Endothelial cell of umbilical vein (primary cell): Measurements from ENCODE around the gene TNRC6C. TPM values are rescaled to one million over a fixed set of nuclear protein-coding genes. Genes with fewer than 3 reads are reported as not detected.

Source experiments
- BruUV-seq: library from RNA; stranded (reverse); fragments of 400-500 nt; replicated peaks from 2 replicates; lab custom pipeline; 2021; lab: Mats Ljungman, UMichigan
- CTCF ChIA-PET: fragments of 300-600, 350-600 bp; sonication (Branson Sonifier 250); formaldehyde crosslinking; loops from one replicate; lab custom pipeline; 2021; ENCODE audit warnings: antibody characterized with exemption, inconsistent platforms; lab: Charles Lee
- POLR2A ChIA-PET: fragments of 300-600, 350-600 bp; sonication (Branson Sonifier 250); formaldehyde crosslinking; loops from one replicate; lab custom pipeline; 2021; ENCODE audit warnings: antibody characterized with exemption, inconsistent platforms; lab: Charles Lee
- DNase-seq: peaks from one replicate; pipeline ENCODE4 v3.0.0-alpha.2; 2011; ENCODE audit warnings: low read depth, low spot score
- FAIRE-seq: peaks from 2 replicates; lab custom pipeline; 2011; peaks lifted over from hg19 to GRCh38; lab: Jason Lieb, UNC
- H2AFZ ChIP-seq: 2 replicates; pipeline ENCODE4 v1.6.0; 2012; ENCODE audit warnings: low read depth, low read length, control low read depth, inconsistent platforms
- H3K27ac ChIP-seq: 2 replicates; pipeline ENCODE4 v1.5.1; 2011; ENCODE audit warnings: low read depth, mild to moderate bottlenecking, control low read depth, low read length, moderate library complexity; ENCODE audit not compliant: insufficient read depth
- H3K27me3 ChIP-seq, 2 experiments: 2 replicates each; pipeline versions ENCODE4 v1.6.0 to v1.6.1; 2011; ENCODE audit warnings: low read length in 2 of 2, mixed read lengths in 1 of 2; ENCODE audit not compliant: control insufficient read depth in 2 of 2, insufficient read depth in 2 of 2
- H3K36me3 ChIP-seq, 2 experiments: 2 replicates in 1 of 2; 3 replicates in 1 of 2; pipeline ENCODE4 v1.5.1; 2011; ENCODE audit warnings: low read length in 2 of 2, mild to moderate bottlenecking in 1 of 2, moderate library complexity in 1 of 2; ENCODE audit not compliant: control insufficient read depth in 2 of 2, insufficient read depth in 2 of 2; ENCODE audit errors: extremely low read depth in 1 of 2
- H3K4me1 ChIP-seq: 3 replicates; pipeline ENCODE4 v1.5.1; 2011; ENCODE audit warnings: mild to moderate bottlenecking, low read length; ENCODE audit not compliant: control insufficient read depth, insufficient read depth; ENCODE audit errors: extremely low read depth
- H3K4me2 ChIP-seq: 2 replicates; pipeline ENCODE4 v1.6.1; 2011; ENCODE audit warnings: low read length, control low read depth, mixed read lengths; ENCODE audit not compliant: insufficient read depth
- H3K4me3 ChIP-seq, 3 experiments: fragments of 200-600 bp in 1 of 3; sonication (generic), shearing (Covaris generic) in 1 of 3; replicated peaks in 1 of 3; 2 replicates each; pipeline ENCODE4 v1.5.1; 2011 to 2016; ENCODE audit warnings: control low read depth in 3 of 3, low read length in 3 of 3, mild to moderate bottlenecking in 2 of 3, inconsistent platforms in 1 of 3, low read depth in 1 of 3, moderate library complexity in 1 of 3; ENCODE audit not compliant: insufficient read depth in 1 of 3
- H3K79me2 ChIP-seq: 2 replicates; pipeline ENCODE4 v1.6.0; 2012; ENCODE audit warnings: low read length, inconsistent platforms; ENCODE audit not compliant: control insufficient read depth, insufficient read depth
- H3K9ac ChIP-seq: replicated peaks from 2 replicates; pipeline ENCODE3; 2011; ENCODE audit warnings: low read length, control low read depth; ENCODE audit not compliant: insufficient read depth; ENCODE audit errors: extremely low read depth
- H3K9me1 ChIP-seq: replicated peaks from 3 replicates; pipeline ENCODE4 v1.6.0; 2011; ENCODE audit warnings: mild to moderate bottlenecking, low read length; ENCODE audit not compliant: control insufficient read depth, insufficient read depth; ENCODE audit errors: extremely low read depth
- H3K9me3 ChIP-seq: replicated peaks from 2 replicates; pipeline ENCODE4 v1.5.1; 2012; ENCODE audit warnings: low read length, inconsistent platforms; ENCODE audit not compliant: control insufficient read depth, insufficient read depth
- H4K20me1 ChIP-seq: replicated peaks from 2 replicates; pipeline ENCODE3; 2011; ENCODE audit warnings: mild to moderate bottlenecking, low read length; ENCODE audit not compliant: control insufficient read depth, insufficient read depth; ENCODE audit errors: extremely low read depth
- CTCF ChIP-seq, 2 donors: IDR thresholded peaks; 1 replicate in 1 of 2; 2 replicates in 1 of 2; pipeline ENCODE4 v1.5.1; 2011; ENCODE audit warnings: low read length in 2 of 2, mild to moderate bottlenecking in 2 of 2, moderate library complexity in 2 of 2, control low read depth in 1 of 2, inconsistent platforms in 1 of 2, low read depth in 1 of 2; ENCODE audit not compliant: insufficient read depth in 1 of 2; ENCODE audit errors: extremely low read depth in 1 of 2
- EZH2 ChIP-seq: IDR thresholded peaks from 2 replicates; pipeline ENCODE4 v1.6.1; 2012; ENCODE audit warnings: borderline replicate concordance, low read depth, mild to moderate bottlenecking, moderate library complexity, low read length, inconsistent platforms; ENCODE audit not compliant: severe bottlenecking
- FOS ChIP-seq: IDR thresholded peaks from 2 replicates; pipeline ENCODE4 v1.6.1; 2011; ENCODE audit warnings: mild to moderate bottlenecking, low read length, moderate library complexity, borderline replicate concordance; ENCODE audit not compliant: insufficient read depth
- GATA2 ChIP-seq: IDR thresholded peaks from 2 replicates; pipeline ENCODE4 v1.7.0; 2011; ENCODE audit warnings: low read depth, mild to moderate bottlenecking, moderate library complexity, mixed read lengths, low read length; ENCODE audit not compliant: insufficient read length, insufficient read depth
- JUN ChIP-seq: IDR thresholded peaks from 2 replicates; pipeline ENCODE4 v1.6.1; 2011; ENCODE audit warnings: borderline replicate concordance, low read depth; ENCODE audit not compliant: insufficient read length, insufficient read depth
- MAX ChIP-seq: IDR thresholded peaks from 2 replicates; pipeline ENCODE4 v1.6.1; 2011; ENCODE audit not compliant: insufficient read depth, insufficient read length
- MYC ChIP-seq: IDR thresholded peaks from one replicate; pipeline ENCODE4 v1.6.1; 2011; ENCODE audit warnings: mild to moderate bottlenecking, low read depth, low read length
- POLR2A ChIP-seq: IDR thresholded peaks from 2 replicates; pipeline ENCODE4 v1.6.1; 2012; ENCODE audit warnings: low read depth, mild to moderate bottlenecking, control low read depth, low read length
- POLR2AphosphoS5 ChIP-seq: IDR thresholded peaks from 2 replicates; pipeline ENCODE4 v1.6.1; 2012; ENCODE audit warnings: low read depth, mild to moderate bottlenecking, control low read depth, low read length, moderate library complexity; ENCODE audit not compliant: insufficient read depth
- dilution Hi-C: fragments of 300-500 bp; cut with MboI; formaldehyde crosslinking; loops from one replicate; pipeline ENCODE4 v1.15.0; 2019; ENCODE audit warnings: low sequenced_read_pairs; ENCODE audit not compliant: extremely low pct_ligation_motif_present
- intact Hi-C: fragments of 100-400 bp; cut with micrococcal nuclease; formaldehyde crosslinking; loops from one replicate; pipeline ENCODE4 v1.10.0; 2022
- polyA plus RNA-seq, 4 experiments: library from polyadenylated mRNA; depleted of rRNA in 3 of 4; stranded (reverse) in 3 of 4; unstranded in 1 of 4; fragments of >200 nt; gene quantifications; 2 replicates each; pipeline versions ENCODE4 v1.2.1 to v1.2.3, GENCODE V29; 2011 to 2012; ENCODE audit warnings: missing spikeins in 1 of 4
- total RNA-seq: library from RNA; stranded (reverse); gene quantifications from 2 replicates; pipeline ENCODE4 v1.2.3, GENCODE V29; 2021

Gene TNRC6C
- total and polyA plus RNA-seq, 2 donors (not counting 3 experiments of a cell fraction or from before 2014, with no cell fraction given), result 2.1 to 17.5 TPM

- ChIA-PET CTCF (interaction anchor here (0.8 to 1.7 kb wide), 7 partner anchors 9 to 57 kb away, joined by 3 to 7 read pairs (median 3); no protein-coding TSS in a partner anchor), POLR2A (interaction anchor here (0.6 kb wide), 1 partner anchor 68 kb away, joined by 3 read pairs; no protein-coding TSS in a partner anchor)
- H3K79me2 ChIP-seq, result no peaks in the 10 kb centered on the region
- no peak overlapping the region for H3K9ac ChIP-seq
- H3K4me3 ChIP-seq, result no peak overlapping the region
- no TSS peak for BruUV-seq
- DNase-seq (no peak), FAIRE-seq (no peak)
- no peaks in the 10 kb centered on the region for H3K9me3 ChIP-seq
- H3K27me3 ChIP-seq, result no peaks in the 10 kb centered on the region
- no peaks in the 10 kb centered on the region for H3K9me1 ChIP-seq
- H4K20me1 ChIP-seq, result no peaks in the 10 kb centered on the region
- H3K4me1 ChIP-seq, result peaks cover 22% of the 10 kb centered on the region
- no peak overlapping the region for H3K27ac ChIP-seq
- dilution Hi-C loops (no loop called here), intact Hi-C loops (no loop called here)
- no peaks in the 10 kb centered on the region for H3K36me3 ChIP-seq
- no peak overlapping the region for H2AFZ ChIP-seq
- H3K4me2 ChIP-seq, result no peak overlapping the region
- TF ChIP-seq POLR2A (no peak), EZH2 (no peak), GATA2 (no peak), MAX (no peak), MYC (no peak), FOS (no peak), JUN (no peak), CTCF (IDR thresholded peaks at IDR 0.05; ENCODE audit: extremely low read depth in 1 of 2, insufficient read depth in 1 of 2, low read depth in 1 of 2, low read length in 2 of 2) (no peak), POLR2AphosphoS5 (no peak)
These were observed 183.8 kb downstream of the TNRC6C start for GRCh38 chr17:78142119-78142861.
